Choroid plexus epithelial cell (primary cell): ENCODE data around the gene OR5C1.
"Not testable (repeated sequence)": the region's sequence is repeated elsewhere in the genome, so short reads cannot be mapped to it uniquely, and the experiment has no call there.

ENCODE experiments used
- DNase-seq: peaks from one replicate; pipeline ENCODE4 v3.0.0-alpha.2; 2010; ENCODE audit warnings: low read depth
- H3K4me3 ChIP-seq: 2 replicates; pipeline ENCODE4 v1.5.1; 2011; ENCODE audit warnings: low read depth, mild to moderate bottlenecking, control low read depth, low read length, moderate library complexity
- CTCF ChIP-seq: conservative IDR thresholded peaks from 2 replicates; pipeline ENCODE4 v1.5.1; 2011; ENCODE audit warnings: low read depth, mild to moderate bottlenecking, control low read depth, inconsistent platforms, low read length, moderate library complexity

OR5C1 gene

GRCh38 chr9:122797316-122798063, 8.8 kb downstream of the OR5C1 start:
- no peak for TF ChIP-seq CTCF
- DNase-seq = no peak
- no peak overlapping the region for H3K4me3 ChIP-seq

GRCh38 chr9:122800066-122801060, 11.6 kb downstream of the OR5C1 start, which contains the start of gene OR1K1:
TSS of gene OR1K1 (plus strand) at chr9:122800123. CDS start at chr9:122800123, 0 bp downstream.
- no peak for TF ChIP-seq CTCF
- no peak within 1 kb of the TSS for H3K4me3 ChIP-seq
- DNase-seq = no peak

- no peak overlapping the region for H3K4me3 ChIP-seq
- TF ChIP-seq CTCF = no peak
- no peak for DNase-seq
These were observed 17.9 kb downstream of the OR5C1 start for GRCh38 chr9:122806661-122807060.

- H3K4me3 ChIP-seq = no peak overlapping the region
- no peak for TF ChIP-seq CTCF
- DNase-seq = no peak
These were observed 18.7 kb downstream of the OR5C1 start for GRCh38 chr9:122807271-122807900.

- no peak for DNase-seq
- no peak for TF ChIP-seq CTCF
- no peak overlapping the region for H3K4me3 ChIP-seq
These were observed 19.4 kb downstream of the OR5C1 start for GRCh38 chr9:122808141-122808540.

GRCh38 chr9:122809261-122809660, 20.5 kb downstream of the OR5C1 start:
- H3K4me3 ChIP-seq, DNase-seq: not testable (repeated sequence)
